ENCODE measurements around the gene ARHGEF2.

The ARHGEF2 gene

DNA sequence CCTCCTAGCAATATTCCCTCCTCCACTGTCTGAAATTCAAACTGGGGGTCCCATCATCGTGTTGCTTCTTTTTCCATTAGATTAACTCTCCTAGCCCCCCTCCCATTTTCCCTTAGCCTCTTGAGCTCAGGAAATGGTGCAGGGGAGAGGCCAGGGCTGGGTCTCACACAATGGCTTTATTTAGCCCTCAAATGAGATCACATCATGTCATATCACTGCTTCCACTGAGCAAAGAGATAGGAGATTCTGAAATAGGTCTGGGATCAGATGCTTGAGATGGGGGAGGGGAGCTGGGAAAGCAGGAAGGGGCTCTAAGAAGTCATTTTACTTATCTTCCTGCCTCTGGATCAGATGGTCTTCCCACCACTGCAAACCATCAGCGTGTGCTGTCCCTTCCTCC, 17.8 kb upstream of the ARHGEF2 start:
- no peaks in the 10 kb centered on the region for H3K27me3 ChIP-seq (ENCODE audit: insufficient read depth, poor library complexity, severe bottlenecking)
- no peak overlapping the region for H3K27ac ChIP-seq (replicated peaks)
- TF ChIP-seq POLR2AphosphoS5 (IDR thresholded peaks at IDR 0.05; ENCODE audit: low read depth), result no peak
- TF ChIP-seq, protein P1, sequence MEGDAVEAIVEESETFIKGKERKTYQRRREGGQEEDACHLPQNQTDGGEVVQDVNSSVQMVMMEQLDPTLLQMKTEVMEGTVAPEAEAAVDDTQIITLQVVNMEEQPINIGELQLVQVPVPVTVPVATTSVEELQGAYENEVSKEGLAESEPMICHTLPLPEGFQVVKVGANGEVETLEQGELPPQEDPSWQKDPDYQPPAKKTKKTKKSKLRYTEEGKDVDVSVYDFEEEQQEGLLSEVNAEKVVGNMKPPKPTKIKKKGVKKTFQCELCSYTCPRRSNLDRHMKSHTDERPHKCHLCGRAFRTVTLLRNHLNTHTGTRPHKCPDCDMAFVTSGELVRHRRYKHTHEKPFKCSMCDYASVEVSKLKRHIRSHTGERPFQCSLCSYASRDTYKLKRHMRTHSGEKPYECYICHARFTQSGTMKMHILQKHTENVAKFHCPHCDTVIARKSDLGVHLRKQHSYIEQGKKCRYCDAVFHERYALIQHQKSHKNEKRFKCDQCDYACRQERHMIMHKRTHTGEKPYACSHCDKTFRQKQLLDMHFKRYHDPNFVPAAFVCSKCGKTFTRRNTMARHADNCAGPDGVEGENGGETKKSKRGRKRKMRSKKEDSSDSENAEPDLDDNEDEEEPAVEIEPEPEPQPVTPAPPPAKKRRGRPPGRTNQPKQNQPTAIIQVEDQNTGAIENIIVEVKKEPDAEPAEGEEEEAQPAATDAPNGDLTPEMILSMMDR (IDR thresholded peaks at IDR 0.05; ENCODE audit: insufficient read depth, low read length), result no peak
- TF ChIP-seq, protein P2, sequence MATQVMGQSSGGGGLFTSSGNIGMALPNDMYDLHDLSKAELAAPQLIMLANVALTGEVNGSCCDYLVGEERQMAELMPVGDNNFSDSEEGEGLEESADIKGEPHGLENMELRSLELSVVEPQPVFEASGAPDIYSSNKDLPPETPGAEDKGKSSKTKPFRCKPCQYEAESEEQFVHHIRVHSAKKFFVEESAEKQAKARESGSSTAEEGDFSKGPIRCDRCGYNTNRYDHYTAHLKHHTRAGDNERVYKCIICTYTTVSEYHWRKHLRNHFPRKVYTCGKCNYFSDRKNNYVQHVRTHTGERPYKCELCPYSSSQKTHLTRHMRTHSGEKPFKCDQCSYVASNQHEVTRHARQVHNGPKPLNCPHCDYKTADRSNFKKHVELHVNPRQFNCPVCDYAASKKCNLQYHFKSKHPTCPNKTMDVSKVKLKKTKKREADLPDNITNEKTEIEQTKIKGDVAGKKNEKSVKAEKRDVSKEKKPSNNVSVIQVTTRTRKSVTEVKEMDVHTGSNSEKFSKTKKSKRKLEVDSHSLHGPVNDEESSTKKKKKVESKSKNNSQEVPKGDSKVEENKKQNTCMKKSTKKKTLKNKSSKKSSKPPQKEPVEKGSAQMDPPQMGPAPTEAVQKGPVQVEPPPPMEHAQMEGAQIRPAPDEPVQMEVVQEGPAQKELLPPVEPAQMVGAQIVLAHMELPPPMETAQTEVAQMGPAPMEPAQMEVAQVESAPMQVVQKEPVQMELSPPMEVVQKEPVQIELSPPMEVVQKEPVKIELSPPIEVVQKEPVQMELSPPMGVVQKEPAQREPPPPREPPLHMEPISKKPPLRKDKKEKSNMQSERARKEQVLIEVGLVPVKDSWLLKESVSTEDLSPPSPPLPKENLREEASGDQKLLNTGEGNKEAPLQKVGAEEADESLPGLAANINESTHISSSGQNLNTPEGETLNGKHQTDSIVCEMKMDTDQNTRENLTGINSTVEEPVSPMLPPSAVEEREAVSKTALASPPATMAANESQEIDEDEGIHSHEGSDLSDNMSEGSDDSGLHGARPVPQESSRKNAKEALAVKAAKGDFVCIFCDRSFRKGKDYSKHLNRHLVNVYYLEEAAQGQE (IDR thresholded peaks at IDR 0.05; ENCODE audit: insufficient replicate concordance, low read depth), result no peak
- TF ChIP-seq SPI1 (IDR thresholded peaks at IDR 0.05; ENCODE audit: borderline replicate concordance, low read depth), result no peak
- no peak for TF ChIP-seq GABPA (IDR thresholded peaks at IDR 0.05; ENCODE audit: low read depth)
- no peak for DNase-seq (ENCODE audit: low read depth in 1 of 2, low spot score in 1 of 2)
- H3K4me3 ChIP-seq (replicated peaks; ENCODE audit: insufficient read depth, low read length), result no peak overlapping the region

GRCh38 chr1:155993595-155993994, 15.2 kb upstream of the ARHGEF2 start:
- no peak for TF ChIP-seq SPI1 (IDR thresholded peaks at IDR 0.05; ENCODE audit: borderline replicate concordance, low read depth)
- TF ChIP-seq, protein P1 (IDR thresholded peaks at IDR 0.05; ENCODE audit: insufficient read depth, low read length), result no peak
- no peak for TF ChIP-seq GABPA (IDR thresholded peaks at IDR 0.05; ENCODE audit: low read depth)
- TF ChIP-seq, protein P2 (IDR thresholded peaks at IDR 0.05; ENCODE audit: insufficient replicate concordance, low read depth), result no peak
- no peak for TF ChIP-seq POLR2AphosphoS5 (IDR thresholded peaks at IDR 0.05; ENCODE audit: low read depth)
- Histone ChIP-seq H3K27me3 (ENCODE audit: insufficient read depth, poor library complexity, severe bottlenecking) (no peaks in the 10 kb centered on the region), H3K4me3 (replicated peaks; ENCODE audit: insufficient read depth, low read length) (no peak overlapping the region), H3K27ac (replicated peaks) (no peak overlapping the region)
- DNase-seq (ENCODE audit: low read depth in 1 of 2, low spot score in 1 of 2), result no peak

DNA sequence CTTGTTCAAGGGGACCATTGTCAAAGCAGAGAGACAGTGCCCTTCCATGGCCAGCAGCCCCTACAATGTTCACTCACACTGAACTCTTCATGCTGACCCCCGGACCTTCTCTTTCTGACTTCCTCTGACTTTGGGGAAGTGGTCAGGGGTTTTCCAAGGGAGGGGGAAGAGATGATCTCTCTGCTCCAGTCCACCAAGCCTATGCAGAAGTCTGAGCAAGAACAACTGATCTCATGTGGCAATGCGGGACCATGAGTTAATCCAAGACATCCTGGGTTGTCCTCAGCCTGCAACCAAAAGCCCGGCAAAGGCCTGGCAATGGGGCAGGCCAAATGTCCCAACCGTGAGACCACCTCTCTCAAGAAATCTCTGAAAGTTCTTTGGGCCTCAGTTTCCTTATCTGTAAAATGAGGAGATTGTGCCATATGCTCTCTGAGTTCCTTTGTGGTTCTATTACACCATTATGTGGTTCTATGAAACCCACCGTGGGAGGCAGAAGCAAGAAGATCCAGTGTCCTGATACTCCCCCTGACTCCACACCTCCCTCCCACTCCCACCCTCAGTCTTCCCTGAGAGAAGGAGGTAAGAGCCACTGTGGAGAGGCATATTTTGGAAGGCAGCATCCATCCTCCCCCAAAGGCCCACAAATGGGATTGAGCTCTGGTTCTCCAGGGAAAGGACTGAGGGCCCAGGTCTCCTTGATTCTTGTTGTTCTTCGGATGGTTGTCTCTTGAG, 11.8 kb upstream of the ARHGEF2 start:
- Histone ChIP-seq H3K27me3 (ENCODE audit: insufficient read depth, poor library complexity, severe bottlenecking) (no peaks in the 10 kb centered on the region), H3K27ac (replicated peaks) (peak overlapping the region; percentile 62), H3K4me3 (replicated peaks; ENCODE audit: insufficient read depth, low read length) (no peak overlapping the region)
- DNase-seq (ENCODE audit: low read depth in 1 of 2, low spot score in 1 of 2), result peak in 1 of 2 experiments; percentile 86
- TF ChIP-seq GABPA (IDR thresholded peaks at IDR 0.05; ENCODE audit: low read depth) (no peak), SPI1 (IDR thresholded peaks at IDR 0.05; ENCODE audit: borderline replicate concordance, low read depth) (peak; percentile 97), POLR2AphosphoS5 (IDR thresholded peaks at IDR 0.05; ENCODE audit: low read depth) (no peak)

DNA sequence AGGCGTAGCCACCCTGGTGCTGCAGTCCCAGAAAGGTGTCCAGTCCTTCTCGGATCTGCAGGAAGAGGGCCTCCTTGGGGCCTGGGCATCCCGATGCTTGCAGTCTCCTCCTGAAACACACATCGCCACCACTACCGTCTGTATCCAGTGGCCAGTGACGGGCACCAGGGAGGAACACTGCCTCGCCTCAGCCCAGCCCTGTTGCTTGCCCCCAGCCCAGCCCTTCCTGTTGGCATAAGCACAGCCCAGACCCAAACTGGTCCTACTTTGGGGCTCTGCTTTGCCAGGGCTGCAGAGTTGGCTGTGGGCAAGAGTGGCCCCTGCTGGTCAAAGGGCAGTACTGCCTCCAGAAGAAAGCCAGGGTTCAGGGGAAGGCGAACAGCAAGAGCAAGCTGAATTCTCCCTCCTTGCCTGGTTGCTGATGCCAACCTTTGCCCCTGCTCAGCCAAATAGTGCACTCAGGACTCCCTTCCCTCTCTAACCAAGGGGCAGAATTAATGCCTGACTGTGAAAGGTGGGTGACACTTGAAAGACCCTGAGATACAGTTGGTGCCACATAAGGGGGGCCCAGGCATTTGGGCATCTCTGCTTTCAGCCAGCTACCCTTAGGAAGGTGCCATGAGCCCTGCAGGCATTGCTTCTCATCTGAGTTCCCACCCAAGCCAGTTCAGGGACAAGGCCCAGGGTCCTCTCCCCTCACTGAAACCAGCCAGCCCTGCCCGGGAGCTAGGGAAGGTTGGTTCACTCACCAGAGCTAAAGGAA, 11.1 kb upstream of the ARHGEF2 start:
- peak in 1 of 2 experiments; percentile 85 for DNase-seq (ENCODE audit: low read depth in 1 of 2, low spot score in 1 of 2)
- H3K27ac ChIP-seq (replicated peaks), result peak overlapping the region; percentile 62
- H3K27me3 ChIP-seq (ENCODE audit: insufficient read depth, poor library complexity, severe bottlenecking), result no peaks in the 10 kb centered on the region
- H3K4me3 ChIP-seq (replicated peaks; ENCODE audit: insufficient read depth, low read length), result no peak overlapping the region
- TF ChIP-seq GABPA (IDR thresholded peaks at IDR 0.05; ENCODE audit: low read depth), result no peak
- TF ChIP-seq, protein P2 (IDR thresholded peaks at IDR 0.05; ENCODE audit: insufficient replicate concordance, low read depth), result no peak
- TF ChIP-seq, protein P1 (IDR thresholded peaks at IDR 0.05; ENCODE audit: insufficient read depth, low read length), result peak; percentile 99
- TF ChIP-seq SPI1 (IDR thresholded peaks at IDR 0.05; ENCODE audit: borderline replicate concordance, low read depth), result no peak
- 0 out of 2 replicates have a peak, but pooled peaks have one; percentile 8 for TF ChIP-seq POLR2AphosphoS5 (IDR thresholded peaks at IDR 0.05; ENCODE audit: low read depth)
